MM.1S (cell line): ENCODE measurements around the gene CHST6.
"Not testable (repeated sequence)": the region's sequence is repeated elsewhere in the genome, so short reads cannot be mapped to it uniquely, and the experiment has no call there.

Source experiments
- DNase-seq: peaks from one replicate; pipeline ENCODE4 v3.0.0-alpha.2; 2015
- H2AFZ ChIP-seq: fragments of 300-600 bp; sonication (generic); 2 replicates; pipeline ENCODE4 v1.6.0; 2016; ENCODE audit warnings: antibody characterized with exemption, low read length
- H3F3A ChIP-seq: fragments of 300-600 bp; sonication (generic); 2 replicates; pipeline ENCODE4 v1.6.1; 2016; ENCODE audit warnings: mild to moderate bottlenecking, antibody characterized with exemption, low read length, moderate library complexity, mixed read lengths; ENCODE audit not compliant: insufficient read depth
- H3K27ac ChIP-seq: fragments of 300-600 bp; sonication (generic); 2 replicates; pipeline ENCODE4 v1.5.1; 2016; ENCODE audit warnings: mild to moderate bottlenecking, low read length
- H3K27me3 ChIP-seq: fragments of 300-600 bp; sonication (generic); replicated peaks from 2 replicates; pipeline ENCODE4 v1.6.0; 2016; ENCODE audit warnings: low read length; ENCODE audit not compliant: insufficient read depth
- H3K36me3 ChIP-seq: fragments of 300-600 bp; sonication (generic); replicated peaks from 2 replicates; pipeline ENCODE4 v1.6.1; 2016; ENCODE audit warnings: mild to moderate bottlenecking, low read length, mixed read lengths; ENCODE audit not compliant: insufficient read depth
- H3K4me1 ChIP-seq: fragments of 300-600 bp; sonication (generic); 2 replicates; pipeline ENCODE4 v1.6.1; 2016; ENCODE audit warnings: low read length, mixed read lengths
- H3K4me2 ChIP-seq: fragments of 300-600 bp; sonication (generic); 2 replicates; pipeline ENCODE4 v1.6.0; 2016; ENCODE audit warnings: low read depth, low read length
- H3K4me3 ChIP-seq: fragments of 300-600 bp; sonication (generic); 2 replicates; pipeline ENCODE4 v1.5.1; 2016; ENCODE audit warnings: low read length, mixed read lengths
- H3K79me2 ChIP-seq: fragments of 300-600 bp; sonication (generic); 2 replicates; pipeline ENCODE4 v1.6.1; 2016; ENCODE audit warnings: mixed run types, low read length, mixed read lengths
- H3K9ac ChIP-seq: fragments of 300-600 bp; sonication (generic); 2 replicates; pipeline ENCODE4 v1.6.1; 2016; ENCODE audit warnings: low read length, mixed read lengths
- H3K9me2 ChIP-seq: fragments of 300-600 bp; sonication (generic); replicated peaks from 2 replicates; pipeline ENCODE4 v1.6.1; 2016; ENCODE audit warnings: mild to moderate bottlenecking, low read length, mixed read lengths; ENCODE audit not compliant: insufficient read depth
- H3K9me3 ChIP-seq: fragments of 300-600 bp; sonication (generic); replicated peaks from 2 replicates; pipeline ENCODE4 v1.6.1; 2016; ENCODE audit warnings: mild to moderate bottlenecking, low read length, mixed read lengths; ENCODE audit not compliant: insufficient read depth
- H4K20me1 ChIP-seq: fragments of 300-600 bp; sonication (generic); 2 replicates; pipeline ENCODE4 v1.6.1; 2016; ENCODE audit warnings: mild to moderate bottlenecking, low read length, moderate library complexity, mixed read lengths; ENCODE audit not compliant: insufficient read depth
- EZH2 ChIP-seq: fragments of 300-600 bp; sonication (generic); optimal IDR thresholded peaks from 2 replicates; pipeline ENCODE3; 2017; ENCODE audit warnings: low read depth, mild to moderate bottlenecking, antibody characterized with exemption, low read length, mixed read lengths
- EZH2phosphoT487 ChIP-seq: fragments of 300-600 bp; sonication (generic); IDR thresholded peaks from 2 replicates; pipeline ENCODE4 v1.6.1; 2018; ENCODE audit warnings: antibody characterized with exemption, low read length
- TF ChIP-seq, protein P1 (sequence below): fragments of 300-600 bp; sonication (generic); IDR thresholded peaks from 2 replicates; pipeline ENCODE4 v1.5.1; 2016; ENCODE audit warnings: antibody characterized with exemption, low read length, mixed read lengths

Gene CHST6

DNA sequence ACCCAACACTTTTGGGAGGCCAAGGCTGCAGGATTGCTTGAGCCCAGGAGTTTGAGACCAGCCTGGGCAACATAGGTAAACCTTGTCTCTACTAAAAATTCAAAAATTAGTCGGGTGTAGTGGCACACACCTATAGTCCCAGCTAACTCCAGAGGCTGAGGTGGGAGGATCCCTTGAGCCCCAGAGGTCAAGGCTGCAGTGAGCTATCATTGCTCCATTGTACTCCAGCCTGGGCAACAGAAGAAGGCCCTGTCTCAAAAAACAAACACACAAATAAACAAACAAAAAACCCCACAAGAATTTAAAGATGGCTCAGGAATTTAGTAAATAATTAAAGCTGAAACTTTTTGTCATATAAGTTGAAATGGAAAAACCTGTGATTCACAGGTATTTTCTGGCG is 28.5 kb downstream of the CHST6 start:
- no peaks in the 10 kb centered on the region for H3F3A ChIP-seq
- DNase-seq = no peak
- no peak overlapping the region for H3K4me3 ChIP-seq
- no peak overlapping the region for H3K4me2 ChIP-seq
- H3K36me3 ChIP-seq = no peaks in the 10 kb centered on the region
- H3K9me3 ChIP-seq = no peaks in the 10 kb centered on the region
- H3K4me1 ChIP-seq = no peaks in the 10 kb centered on the region
- no peaks in the 10 kb centered on the region for H3K9me2 ChIP-seq
- H3K79me2 ChIP-seq = peaks cover 23% of the 10 kb centered on the region
- no peaks in the 10 kb centered on the region for H4K20me1 ChIP-seq
- no peak overlapping the region for H3K9ac ChIP-seq
- no peak overlapping the region for H3K27ac ChIP-seq
- H2AFZ ChIP-seq = no peak overlapping the region
- no peaks in the 10 kb centered on the region for H3K27me3 ChIP-seq
- TF ChIP-seq EZH2 (no peak), EZH2phosphoT487 (no peak)
- TF ChIP-seq, protein P1, sequence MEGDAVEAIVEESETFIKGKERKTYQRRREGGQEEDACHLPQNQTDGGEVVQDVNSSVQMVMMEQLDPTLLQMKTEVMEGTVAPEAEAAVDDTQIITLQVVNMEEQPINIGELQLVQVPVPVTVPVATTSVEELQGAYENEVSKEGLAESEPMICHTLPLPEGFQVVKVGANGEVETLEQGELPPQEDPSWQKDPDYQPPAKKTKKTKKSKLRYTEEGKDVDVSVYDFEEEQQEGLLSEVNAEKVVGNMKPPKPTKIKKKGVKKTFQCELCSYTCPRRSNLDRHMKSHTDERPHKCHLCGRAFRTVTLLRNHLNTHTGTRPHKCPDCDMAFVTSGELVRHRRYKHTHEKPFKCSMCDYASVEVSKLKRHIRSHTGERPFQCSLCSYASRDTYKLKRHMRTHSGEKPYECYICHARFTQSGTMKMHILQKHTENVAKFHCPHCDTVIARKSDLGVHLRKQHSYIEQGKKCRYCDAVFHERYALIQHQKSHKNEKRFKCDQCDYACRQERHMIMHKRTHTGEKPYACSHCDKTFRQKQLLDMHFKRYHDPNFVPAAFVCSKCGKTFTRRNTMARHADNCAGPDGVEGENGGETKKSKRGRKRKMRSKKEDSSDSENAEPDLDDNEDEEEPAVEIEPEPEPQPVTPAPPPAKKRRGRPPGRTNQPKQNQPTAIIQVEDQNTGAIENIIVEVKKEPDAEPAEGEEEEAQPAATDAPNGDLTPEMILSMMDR = no peak

DNA sequence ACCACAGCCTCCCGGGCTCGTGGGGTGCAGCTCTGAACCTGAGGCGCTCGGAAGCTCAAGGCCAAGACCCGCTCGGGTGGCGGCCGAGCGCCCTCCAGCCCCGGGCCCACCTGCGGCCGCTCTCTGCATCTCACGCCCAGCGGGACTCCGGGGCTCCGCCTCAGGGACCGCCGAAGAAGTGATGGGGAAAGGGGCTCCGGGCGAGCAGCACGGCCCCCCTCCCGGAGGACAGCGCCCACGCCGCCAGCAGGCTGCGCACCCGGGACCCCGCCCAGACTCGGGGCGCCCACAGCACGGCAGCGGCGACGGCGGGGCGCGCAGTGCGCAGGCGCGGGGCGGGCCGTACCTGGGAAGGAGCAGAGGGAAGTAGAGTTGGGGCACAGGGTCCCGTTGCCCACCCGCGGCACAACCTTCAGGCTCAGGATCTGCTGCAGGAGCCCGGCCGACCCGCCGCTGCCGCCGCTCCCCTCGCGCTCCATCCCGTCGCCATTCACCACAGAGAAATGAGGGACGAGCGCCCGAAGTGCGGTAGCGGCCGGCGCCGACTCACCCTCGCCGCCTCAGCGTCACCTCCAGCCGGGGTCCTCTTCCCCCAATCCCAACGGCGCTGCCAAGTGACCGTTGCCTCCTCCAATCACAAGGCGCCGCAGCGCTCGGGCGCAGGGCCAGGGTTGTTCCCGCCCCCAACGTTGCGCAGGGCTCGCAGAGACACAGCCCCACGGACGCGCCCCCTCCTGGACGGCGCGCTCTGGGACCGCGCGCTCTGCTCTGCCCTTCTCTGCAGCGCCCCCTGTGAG is 30.9 kb downstream of the CHST6 start, which contains the start of gene TMEM170A:
Gene TMEM170A (minus strand): TSS at position 568 of the 797 bp plus-strand sequence. CDS start 89 bp downstream, at position 479.
- peak; percentile 93 for DNase-seq
- Histone ChIP-seq H4K20me1 (no peaks in the 10 kb centered on the region), H3K9me2 (no peaks in the 10 kb centered on the region), H3K4me1 (no peaks in the 10 kb centered on the region), H3K27ac (peak within 1 kb of the TSS; percentile 70), H3K9ac (peak within 1 kb of the TSS; percentile 79), H2AFZ (0 out of 2 replicates have a peak within 1 kb of the TSS, but pooled peaks have one; percentile 35), H3K27me3 (no peaks in the 10 kb centered on the region), H3K79me2 (peaks cover 45% of the 10 kb centered on the region), H3F3A (no peaks in the 10 kb centered on the region), H3K4me3 (peak within 1 kb of the TSS; percentile 73), H3K9me3 (no peaks in the 10 kb centered on the region), H3K4me2 (peak within 1 kb of the TSS; percentile 43; the same call in 1 of the 2 replicates), H3K36me3 (no peaks in the 10 kb centered on the region)
- TF ChIP-seq EZH2 (no peak), EZH2phosphoT487 (no peak)
- TF ChIP-seq, protein P1 = peak; percentile 97

DNA sequence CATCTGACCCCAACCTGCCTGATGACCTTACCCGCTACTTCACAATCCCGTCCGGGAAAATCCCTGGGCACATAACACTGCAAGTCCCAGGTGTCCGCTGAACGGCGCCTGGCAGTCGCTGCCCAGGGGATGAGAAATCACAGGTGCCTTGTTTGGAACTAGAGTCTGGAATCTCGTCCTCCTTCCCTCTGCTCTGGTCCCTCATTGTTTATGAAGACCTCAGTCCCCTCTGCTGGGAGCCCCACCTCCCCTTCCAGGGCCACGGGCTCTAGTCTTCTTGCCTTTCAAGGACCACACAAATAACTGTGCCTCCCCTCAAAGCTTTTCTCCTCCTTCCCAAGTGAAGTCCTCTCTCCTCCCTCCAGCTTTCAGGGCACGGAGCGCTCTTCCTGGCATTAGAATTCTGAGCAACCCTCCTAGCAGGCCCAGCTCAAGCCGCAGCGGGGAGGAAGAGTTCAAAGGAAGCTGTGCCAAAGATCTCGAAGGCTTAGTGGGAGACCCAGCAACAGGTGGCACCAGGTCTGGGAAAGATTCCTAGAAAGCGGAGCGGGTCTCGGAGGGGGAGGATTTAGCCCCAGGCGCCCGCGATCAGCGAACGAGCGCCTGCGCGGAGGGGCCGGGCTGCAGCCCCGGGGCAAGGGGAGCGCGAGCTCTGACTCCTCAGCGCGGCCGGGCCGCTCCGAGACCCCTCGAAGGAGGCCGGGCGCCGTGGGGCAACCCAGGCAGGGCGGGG is 31.7 kb downstream of the CHST6 start:
- H3K36me3 ChIP-seq, H4K20me1 ChIP-seq, H3K27me3 ChIP-seq, H3K4me1 ChIP-seq, H3K27ac ChIP-seq, H3K9me3 ChIP-seq, H3F3A ChIP-seq, H3K9me2 ChIP-seq: not testable (repeated sequence)
- 0 out of 2 replicates have a peak overlapping the region, but pooled peaks have one; percentile 35 for H2AFZ ChIP-seq
- H3K4me3 ChIP-seq = peak overlapping the region; percentile 73
- peaks cover 51% of the 10 kb centered on the region for H3K79me2 ChIP-seq
- H3K4me2 ChIP-seq = peak overlapping the region; percentile 43; the same call in 1 of the 2 replicates
- H3K9ac ChIP-seq = peak overlapping the region; percentile 79
- peak; percentile 14 for DNase-seq
